ENCODE results near the gene ASB10.
A peak's percentile ranks its signal among the peaks of the same experiment; 100 is the strongest.

ASB10 gene

GRCh38 chr7:151172273-151173141 lies 14.5 kb downstream of the ASB10 start:
- H3K27me3 ChIP-seq (ENCODE audit: insufficient read depth, low read length), result peaks cover 21% of the 10 kb centered on the region
- no CpG with 5 or more reads among the region's 42 CpGs for WGBS (ENCODE audit: extremely low coverage, insufficient coverage, insufficient read length)
- no peak overlapping the region for H4K12ac ChIP-seq (ENCODE audit: low read depth, low read length)
- H3K4me2 ChIP-seq (ENCODE audit: low read length), result no peak overlapping the region
- no peak overlapping the region for H4K8ac ChIP-seq (ENCODE audit: low read depth, low read length)
- no peak overlapping the region for H3K4ac ChIP-seq (ENCODE audit: low read depth, low read length)
- no peaks in the 10 kb centered on the region for H3K79me1 ChIP-seq (ENCODE audit: low read length)
- peaks cover 25% of the 10 kb centered on the region for H3K9me3 ChIP-seq (ENCODE audit: insufficient read depth, low read depth, low read length)
- peaks cover 0 to under 1% of the 10 kb centered on the region in 2 experiments for H3K4me1 ChIP-seq (ENCODE audit: control insufficient read depth in 1 of 2, insufficient read depth in 2 of 2, low read length in 2 of 2)
- H2AK5ac ChIP-seq (ENCODE audit: low read length), result no peak overlapping the region
- no peaks in the 10 kb centered on the region for H3K79me2 ChIP-seq (ENCODE audit: control insufficient read depth, insufficient read depth, low read length, poor library complexity)
- peak; percentile 49 to 80 for DNase-seq
- no peak overlapping the region for H3K14ac ChIP-seq (ENCODE audit: low read length)
- no peak overlapping the region for H2BK12ac ChIP-seq (ENCODE audit: low read length)
- H3K27ac ChIP-seq (ENCODE audit: low read depth, low read length), result no peak overlapping the region
- no peak overlapping the region for H3K23ac ChIP-seq (ENCODE audit: low read length)
- H2BK5ac ChIP-seq (ENCODE audit: low read depth, low read length, poor library complexity), result no peak overlapping the region
- no peak overlapping the region for H4K91ac ChIP-seq (ENCODE audit: low read depth, low read length)
- no peak overlapping the region for H3K9ac ChIP-seq (ENCODE audit: low read length)
- no peaks in the 10 kb centered on the region for H3K36me3 ChIP-seq (ENCODE audit: control insufficient read depth in 1 of 2, insufficient read depth in 2 of 2, low read length in 2 of 2)
- H3K18ac ChIP-seq (ENCODE audit: low read length), result no peak overlapping the region
- no peak overlapping the region for H3K4me3 ChIP-seq (ENCODE audit: low read depth, low read length)
- H2AFZ ChIP-seq (ENCODE audit: insufficient read depth, low read length, poor library complexity), result no peak overlapping the region
- H2BK120ac ChIP-seq (ENCODE audit: insufficient read depth, low read length, poor library complexity), result no peak overlapping the region

- peaks cover 5 to 8% of the 10 kb centered on the region in 2 experiments for H3K4me1 ChIP-seq (ENCODE audit: control insufficient read depth in 1 of 2, insufficient read depth in 2 of 2, low read length in 2 of 2)
- no peak overlapping the region for H3K4me3 ChIP-seq (ENCODE audit: low read depth, low read length)
- H2AFZ ChIP-seq (ENCODE audit: insufficient read depth, low read length, poor library complexity), result no peak overlapping the region
- no peak overlapping the region for H4K12ac ChIP-seq (ENCODE audit: low read depth, low read length)
- H3K4ac ChIP-seq (ENCODE audit: low read depth, low read length), result no peak overlapping the region
- H3K9me3 ChIP-seq (ENCODE audit: insufficient read depth, low read depth, low read length), result peaks cover 20% of the 10 kb centered on the region
- H3K79me1 ChIP-seq (ENCODE audit: low read length), result no peaks in the 10 kb centered on the region
- DNase-seq, result no peak
- H4K8ac ChIP-seq (ENCODE audit: low read depth, low read length), result no peak overlapping the region
- WGBS (ENCODE audit: extremely low coverage, insufficient coverage, insufficient read length), result no CpG with 5 or more reads among the region's 10 CpGs
- no peaks in the 10 kb centered on the region for H3K79me2 ChIP-seq (ENCODE audit: control insufficient read depth, insufficient read depth, low read length, poor library complexity)
- no peak overlapping the region for H4K91ac ChIP-seq (ENCODE audit: low read depth, low read length)
- H3K27me3 ChIP-seq (ENCODE audit: insufficient read depth, low read length), result peaks cover 49% of the 10 kb centered on the region
- H3K18ac ChIP-seq (ENCODE audit: low read length), result no peak overlapping the region
- no peaks in the 10 kb centered on the region for H3K36me3 ChIP-seq (ENCODE audit: control insufficient read depth in 1 of 2, insufficient read depth in 2 of 2, low read length in 2 of 2)
- H2AK5ac ChIP-seq (ENCODE audit: low read length), result no peak overlapping the region
- H3K23ac ChIP-seq (ENCODE audit: low read length), result no peak overlapping the region
- no peak overlapping the region for H3K9ac ChIP-seq (ENCODE audit: low read length)
- H3K27ac ChIP-seq (ENCODE audit: low read depth, low read length), result no peak overlapping the region
- H2BK5ac ChIP-seq (ENCODE audit: low read depth, low read length, poor library complexity), result no peak overlapping the region
- H3K4me2 ChIP-seq (ENCODE audit: low read length), result no peak overlapping the region
- no peak overlapping the region for H2BK120ac ChIP-seq (ENCODE audit: insufficient read depth, low read length, poor library complexity)
- no peak overlapping the region for H2BK12ac ChIP-seq (ENCODE audit: low read length)
- H3K14ac ChIP-seq (ENCODE audit: low read length), result no peak overlapping the region
Observed at GRCh38 chr7:151168787-151169162, 18.3 kb downstream of the ASB10 start.

DNA sequence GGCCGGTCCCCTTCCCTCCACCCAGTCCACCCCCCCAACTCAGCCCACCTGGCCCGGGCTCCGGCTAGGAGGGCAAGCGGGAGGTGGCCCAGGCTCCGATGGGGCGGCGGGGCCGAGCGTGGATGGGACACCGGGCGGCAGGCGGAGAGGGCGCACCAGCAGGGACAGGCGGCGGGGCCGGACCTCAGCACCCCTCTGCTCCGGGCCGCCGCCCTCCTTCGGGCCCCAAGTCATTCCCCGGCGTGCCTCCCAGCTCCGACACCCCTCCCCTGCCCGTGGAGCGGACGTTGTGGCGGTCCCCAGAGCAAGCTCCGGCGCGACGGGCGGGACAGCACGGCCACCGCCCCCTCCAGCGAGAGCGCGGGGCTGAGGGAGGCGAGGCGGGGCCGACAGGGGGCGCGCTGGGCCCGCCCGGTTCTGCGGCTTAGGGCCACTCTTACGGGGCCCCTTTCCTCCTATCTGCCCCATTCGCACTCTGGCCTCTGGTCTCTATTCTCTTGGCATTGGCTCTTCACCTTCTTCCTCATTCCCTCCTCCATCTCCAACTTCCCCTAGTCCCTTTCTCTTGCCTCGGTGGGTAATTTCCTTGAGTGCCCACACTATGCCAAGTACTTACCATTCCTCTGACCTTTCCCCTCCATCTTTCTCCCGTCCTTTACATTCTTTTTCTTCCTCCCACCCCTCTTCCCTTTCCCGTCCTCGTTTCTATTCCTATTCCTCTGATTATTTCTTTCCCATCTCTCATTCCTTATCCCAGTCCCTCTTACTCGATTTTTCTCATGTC lies 18.9 kb downstream of the ASB10 start:
- Histone ChIP-seq H3K36me3 (ENCODE audit: control insufficient read depth in 1 of 2, insufficient read depth in 2 of 2, low read length in 2 of 2) (no peaks in the 10 kb centered on the region), H3K9me3 (ENCODE audit: insufficient read depth, low read depth, low read length) (peaks cover 15% of the 10 kb centered on the region), H2BK5ac (ENCODE audit: low read depth, low read length, poor library complexity) (no peak overlapping the region), H4K8ac (ENCODE audit: low read depth, low read length) (no peak overlapping the region), H3K18ac (ENCODE audit: low read length) (no peak overlapping the region), H3K14ac (ENCODE audit: low read length) (no peak overlapping the region), H4K91ac (ENCODE audit: low read depth, low read length) (no peak overlapping the region), H4K12ac (ENCODE audit: low read depth, low read length) (no peak overlapping the region), H2AFZ (ENCODE audit: insufficient read depth, low read length, poor library complexity) (no peak overlapping the region), H3K27ac (ENCODE audit: low read depth, low read length) (no peak overlapping the region), H3K27me3 (ENCODE audit: insufficient read depth, low read length) (peaks cover 49% of the 10 kb centered on the region), H3K79me1 (ENCODE audit: low read length) (no peaks in the 10 kb centered on the region), H3K23ac (ENCODE audit: low read length) (no peak overlapping the region), H3K4ac (ENCODE audit: low read depth, low read length) (no peak overlapping the region), H3K4me1 (ENCODE audit: control insufficient read depth in 1 of 2, insufficient read depth in 2 of 2, low read length in 2 of 2) (peaks cover 5 to 8% of the 10 kb centered on the region in 2 experiments), H2AK5ac (ENCODE audit: low read length) (no peak overlapping the region), H3K9ac (ENCODE audit: low read length) (no peak overlapping the region), H2BK120ac (ENCODE audit: insufficient read depth, low read length, poor library complexity) (no peak overlapping the region), H2BK12ac (ENCODE audit: low read length) (no peak overlapping the region), H3K79me2 (ENCODE audit: control insufficient read depth, insufficient read depth, low read length, poor library complexity) (no peaks in the 10 kb centered on the region), H3K4me3 (ENCODE audit: low read depth, low read length) (peak overlapping the region; percentile 63), H3K4me2 (ENCODE audit: low read length) (peak overlapping the region; percentile 85)
- peak in 1 of 2 donors; percentile 31 for DNase-seq
- WGBS (ENCODE audit: extremely low coverage, insufficient coverage, insufficient read length), result 100% methylated on average over 3 of the region's 52 CpGs

DNA sequence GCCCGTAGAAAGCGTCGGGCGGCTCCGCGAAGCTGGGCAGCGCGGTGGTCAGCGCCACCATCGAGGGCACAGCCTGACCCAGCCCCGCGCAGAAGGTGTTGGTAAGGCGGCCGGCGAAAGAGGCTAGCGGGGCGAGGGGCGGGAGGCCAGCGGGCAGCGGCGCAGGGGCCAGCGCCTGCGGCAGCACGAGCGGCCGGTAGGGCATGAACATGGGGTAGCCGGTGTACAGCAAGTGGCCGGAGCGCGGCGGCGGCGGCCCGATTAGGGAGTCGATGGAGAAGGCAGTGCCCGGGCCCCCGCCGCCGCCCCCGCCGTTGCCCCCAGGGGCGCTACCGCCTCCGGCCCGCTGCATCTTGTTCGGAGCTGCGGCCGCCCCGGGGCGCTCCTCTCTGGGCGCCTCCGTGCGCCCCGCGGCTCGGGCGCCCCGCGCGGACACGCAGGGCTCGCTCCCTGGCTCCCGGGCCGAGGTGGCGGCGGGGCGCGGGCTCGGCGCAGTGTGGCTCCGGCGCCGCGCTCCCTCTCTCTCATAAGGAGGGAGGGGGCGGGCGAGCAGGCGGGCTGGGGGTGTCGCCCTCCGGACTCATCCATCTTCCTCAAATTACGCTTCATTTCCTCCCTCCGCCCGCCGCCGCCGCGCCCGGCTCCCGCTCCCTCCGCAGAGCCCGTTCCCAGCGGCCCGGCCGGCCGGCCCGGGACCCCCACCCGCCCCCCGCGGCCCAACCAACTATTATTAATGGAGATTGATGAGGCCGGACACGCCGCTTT lies 19.7 kb downstream of the ASB10 start, which contains the start of gene GBX1:
Gene GBX1 (minus strand): TSS at position 498 of the 765 bp plus-strand sequence. CDS start 146 bp downstream, at position 352.
- peaks cover 5 to 8% of the 10 kb centered on the region in 2 experiments for H3K4me1 ChIP-seq (ENCODE audit: control insufficient read depth in 1 of 2, insufficient read depth in 2 of 2, low read length in 2 of 2)
- H4K12ac ChIP-seq (ENCODE audit: low read depth, low read length), result no peak within 1 kb of the TSS
- no peak within 1 kb of the TSS for H4K91ac ChIP-seq (ENCODE audit: low read depth, low read length)
- H2BK12ac ChIP-seq (ENCODE audit: low read length), result no peak within 1 kb of the TSS
- no CpG with 5 or more reads among the region's 101 CpGs for WGBS (ENCODE audit: extremely low coverage, insufficient coverage, insufficient read length)
- no peaks in the 10 kb centered on the region for H3K79me2 ChIP-seq (ENCODE audit: control insufficient read depth, insufficient read depth, low read length, poor library complexity)
- H3K9me3 ChIP-seq (ENCODE audit: insufficient read depth, low read depth, low read length), result peaks cover 9% of the 10 kb centered on the region
- H3K23ac ChIP-seq (ENCODE audit: low read length), result no peak within 1 kb of the TSS
- H2BK5ac ChIP-seq (ENCODE audit: low read depth, low read length, poor library complexity), result no peak within 1 kb of the TSS
- no peaks in the 10 kb centered on the region for H3K36me3 ChIP-seq (ENCODE audit: control insufficient read depth in 1 of 2, insufficient read depth in 2 of 2, low read length in 2 of 2)
- H3K79me1 ChIP-seq (ENCODE audit: low read length), result no peaks in the 10 kb centered on the region
- peak within 1 kb of the TSS; percentile 56 for H2AFZ ChIP-seq (ENCODE audit: insufficient read depth, low read length, poor library complexity)
- H3K27me3 ChIP-seq (ENCODE audit: insufficient read depth, low read length), result peaks cover 52% of the 10 kb centered on the region
- H2BK120ac ChIP-seq (ENCODE audit: insufficient read depth, low read length, poor library complexity), result no peak within 1 kb of the TSS
- no peak within 1 kb of the TSS for H3K4ac ChIP-seq (ENCODE audit: low read depth, low read length)
- no peak within 1 kb of the TSS for H3K14ac ChIP-seq (ENCODE audit: low read length)
- peak in 1 of 2 donors; percentile 8 for DNase-seq
- H3K4me2 ChIP-seq (ENCODE audit: low read length), result peak within 1 kb of the TSS; percentile 85
- no peak within 1 kb of the TSS for H4K8ac ChIP-seq (ENCODE audit: low read depth, low read length)
- no peak within 1 kb of the TSS for H3K9ac ChIP-seq (ENCODE audit: low read length)
- peak within 1 kb of the TSS; percentile 63 for H3K4me3 ChIP-seq (ENCODE audit: low read depth, low read length)
- no peak within 1 kb of the TSS for H3K27ac ChIP-seq (ENCODE audit: low read depth, low read length)
- H3K18ac ChIP-seq (ENCODE audit: low read length), result no peak within 1 kb of the TSS
- no peak within 1 kb of the TSS for H2AK5ac ChIP-seq (ENCODE audit: low read length)
